ENCODE measurements around the gene ANKRD55.
A peak's percentile ranks its signal among the peaks of the same experiment; 100 is the strongest.
"Not testable (repeated sequence)": the region's sequence is repeated elsewhere in the genome, so short reads cannot be mapped to it uniquely, and the experiment has no call there.

Gene ANKRD55

DNA sequence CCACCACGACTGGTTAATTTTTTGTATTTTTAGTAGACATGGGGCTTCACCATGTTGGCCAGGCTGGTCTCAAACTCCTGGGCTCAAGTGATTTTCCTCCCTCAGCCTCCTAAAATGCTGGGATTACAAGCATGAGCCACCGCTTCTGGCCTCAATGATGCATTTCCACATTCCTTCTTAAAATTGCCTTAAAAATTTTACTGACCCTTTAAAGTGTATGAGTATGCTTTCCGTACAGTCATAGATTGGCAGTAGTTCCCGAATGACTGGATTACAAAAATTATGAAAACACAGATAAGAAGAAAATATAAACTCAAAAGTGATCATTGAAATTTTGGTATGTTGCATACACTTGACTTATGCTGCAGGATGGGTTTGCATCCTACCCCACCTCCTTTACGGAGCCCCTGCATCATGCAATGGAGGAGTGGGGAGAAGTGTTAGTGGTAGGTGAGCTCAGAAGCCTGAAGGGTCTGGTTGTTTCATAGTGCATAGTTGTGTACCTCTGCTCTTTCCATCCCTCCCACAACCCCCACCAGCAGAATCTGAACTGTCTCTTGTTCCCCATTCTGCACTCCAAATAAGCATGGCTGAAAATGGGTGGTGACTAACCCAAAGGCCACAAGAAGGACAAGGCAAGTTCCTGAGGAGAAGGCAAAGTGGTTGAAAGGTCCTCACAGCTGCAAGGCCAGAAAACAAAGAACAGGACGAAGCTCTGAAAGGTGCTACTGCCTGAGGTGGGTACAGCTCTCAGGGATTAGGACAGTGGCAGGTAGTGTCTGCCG is 26.8 kb downstream of the ANKRD55 start:
- no peak for DNase-seq

DNA sequence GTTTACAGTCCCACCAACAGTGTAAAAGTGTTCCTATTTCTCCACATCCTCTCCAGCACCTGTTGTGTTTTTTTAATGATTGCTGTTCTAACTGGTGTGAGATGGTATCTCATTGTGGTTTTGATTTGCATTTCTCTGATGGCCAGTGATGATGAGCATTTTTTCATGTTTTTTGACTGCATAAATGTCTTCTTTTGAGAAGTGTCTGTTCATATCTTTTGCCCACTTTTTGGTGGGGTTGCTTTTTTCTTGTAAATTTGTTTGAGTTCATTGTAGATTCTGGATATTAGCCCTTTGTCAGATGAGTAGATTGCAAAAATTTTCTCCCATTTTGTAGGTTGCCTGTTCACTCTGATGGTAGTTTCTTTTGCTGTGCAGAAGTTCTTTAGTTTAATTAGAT is 29.2 kb downstream of the ANKRD55 start:
- not testable (repeated sequence) for DNase-seq

DNA sequence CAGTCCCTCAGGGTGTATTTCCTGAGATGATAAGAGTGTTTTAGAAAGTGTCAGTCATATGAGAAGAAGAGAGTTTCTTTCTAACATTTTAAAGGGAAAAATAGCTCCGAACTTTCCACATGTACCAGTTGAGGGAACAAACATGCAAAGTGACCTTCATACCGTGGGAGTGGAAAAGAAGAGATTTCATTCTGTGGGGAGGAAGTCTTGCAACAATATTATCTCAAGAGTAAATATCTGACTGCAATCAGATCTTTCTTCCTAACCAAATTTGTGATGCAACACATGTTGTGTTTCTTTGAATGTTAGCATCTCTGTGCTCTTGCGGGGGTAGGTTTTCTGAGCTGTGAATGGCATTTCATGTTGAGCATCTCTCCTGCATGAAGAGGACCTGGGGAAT is 30.6 kb downstream of the ANKRD55 start:
- DNase-seq = no peak

DNA sequence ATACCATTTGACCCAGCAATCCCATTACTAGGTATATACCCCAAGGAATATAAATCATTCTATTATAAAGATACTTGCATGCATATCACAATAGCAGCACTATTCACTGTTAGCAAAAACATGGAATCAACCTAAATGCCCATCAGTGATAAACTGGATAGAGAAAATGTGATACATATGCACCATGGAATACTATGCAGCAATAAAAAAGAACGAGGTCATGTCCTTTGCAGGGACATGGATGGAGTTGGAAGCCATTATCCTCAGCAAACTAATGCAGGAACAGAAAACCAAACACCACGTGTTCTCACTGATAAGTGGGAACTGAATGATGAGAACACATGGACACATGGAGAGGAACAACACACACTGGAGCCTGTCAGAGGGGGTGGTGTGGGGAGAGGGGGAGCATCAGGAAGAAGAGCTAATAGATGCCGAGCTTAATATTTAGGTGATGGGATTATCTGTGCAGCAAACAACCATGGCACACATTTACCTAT is 31.3 kb downstream of the ANKRD55 start:
- DNase-seq = not testable (repeated sequence)

- peak; percentile 56 for DNase-seq
These were observed 32.0 kb downstream of the ANKRD55 start for GRCh38 chr5:56200971-56201666.

DNA sequence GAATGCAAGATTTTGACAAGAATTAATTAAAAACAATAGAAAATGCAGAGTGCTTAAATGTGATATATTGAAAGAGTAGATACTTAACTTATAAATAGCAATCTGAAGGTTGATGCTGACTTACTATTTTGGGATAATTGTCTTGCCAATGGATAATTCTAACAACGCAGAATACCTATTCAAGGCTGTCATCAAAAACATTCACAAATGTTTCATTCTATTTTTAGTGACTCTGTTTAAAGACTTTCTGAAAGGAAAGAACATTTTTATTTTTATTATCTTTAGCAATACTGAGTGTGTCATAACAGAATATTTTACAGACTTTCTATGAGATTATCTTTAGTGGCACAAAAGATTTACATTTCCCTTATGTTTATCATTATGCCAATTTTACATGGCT is 38.1 kb downstream of the ANKRD55 start:
- no peak for DNase-seq

DNA sequence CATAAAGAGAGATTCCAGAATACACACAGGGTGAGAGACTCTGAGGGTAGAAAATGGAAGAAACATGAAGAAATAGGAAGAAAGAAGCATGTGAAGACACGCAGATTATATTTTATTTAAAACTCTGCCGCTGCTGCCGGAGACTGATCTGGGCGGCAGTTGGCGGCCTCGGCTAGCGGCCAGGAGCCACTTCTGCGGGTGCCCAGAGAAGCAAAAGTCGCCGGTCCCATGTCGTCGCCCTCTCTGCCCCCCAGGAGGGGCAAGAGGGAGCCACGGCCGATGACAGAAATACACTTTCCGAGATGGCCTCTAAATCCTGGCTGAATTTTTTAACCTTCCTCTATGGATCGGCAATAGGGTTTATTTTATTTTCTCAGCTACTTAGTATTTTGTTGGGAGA is 40.9 kb downstream of the ANKRD55 start:
- no peak for DNase-seq

DNA sequence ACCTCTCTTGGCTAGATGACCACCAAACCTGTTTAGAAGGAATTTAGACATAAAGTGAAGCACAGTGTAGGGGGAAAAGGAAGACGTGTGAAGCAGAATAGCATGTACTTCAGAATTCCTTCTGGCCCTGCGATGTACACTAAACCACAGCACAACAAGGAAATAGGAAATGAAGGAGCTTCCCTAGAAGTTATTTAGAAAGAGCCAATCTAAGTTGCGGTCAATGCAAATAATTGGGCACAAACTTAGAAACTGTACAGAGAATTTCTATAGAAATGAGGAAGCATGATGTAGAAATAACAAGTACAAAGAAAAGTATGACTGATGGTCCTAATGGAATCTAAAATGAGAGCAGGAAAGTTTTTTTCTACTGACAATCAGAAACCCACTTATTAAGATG is 41.5 kb downstream of the ANKRD55 start:
- no peak for DNase-seq

DNA sequence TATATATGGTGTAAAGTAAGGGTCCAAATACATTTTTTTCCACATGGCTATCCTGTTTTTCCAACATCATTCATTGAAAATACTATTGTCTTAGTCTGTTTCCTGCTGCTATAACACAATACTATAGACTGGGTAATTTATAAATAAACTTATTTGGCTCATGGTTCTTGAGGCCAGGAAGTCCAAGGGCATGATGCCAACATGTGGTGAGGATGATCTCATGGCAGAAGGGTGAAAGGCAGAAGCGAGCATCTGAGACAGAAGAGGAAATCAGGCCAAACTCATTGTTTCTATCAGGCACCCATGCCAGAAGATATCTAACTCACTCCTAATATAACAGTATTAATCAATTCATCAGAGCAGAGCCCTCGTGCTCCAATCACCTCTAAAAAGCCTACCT is 42.6 kb downstream of the ANKRD55 start:
- peak; percentile 34 for DNase-seq

DNA sequence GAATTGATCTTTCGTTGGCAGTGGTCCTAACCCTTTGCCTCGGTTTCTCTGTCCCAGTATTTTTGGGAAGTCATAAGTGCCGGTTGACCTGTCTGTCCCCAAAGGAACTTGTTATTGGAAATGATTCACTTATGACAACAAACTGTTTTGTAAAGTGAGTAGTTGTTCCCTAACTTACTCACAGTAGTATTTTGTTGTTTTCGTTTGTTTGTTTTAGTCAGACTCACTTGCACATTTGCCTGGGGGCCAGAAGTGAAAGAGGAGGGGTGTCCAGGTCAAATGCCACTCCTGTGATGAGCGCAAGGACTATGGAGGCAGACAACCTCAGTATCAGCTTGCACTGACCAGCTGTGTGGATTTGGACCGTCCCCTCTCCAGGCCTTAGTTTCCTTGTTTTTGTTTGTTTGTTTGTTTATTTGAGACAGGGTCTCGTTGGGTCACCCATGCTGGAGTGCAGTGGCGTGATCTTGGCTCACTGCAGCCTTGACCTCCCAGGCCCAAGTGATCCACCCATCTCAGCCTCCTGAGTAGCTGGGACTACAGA is 47.3 kb downstream of the ANKRD55 start:
- DNase-seq = no peak

DNA sequence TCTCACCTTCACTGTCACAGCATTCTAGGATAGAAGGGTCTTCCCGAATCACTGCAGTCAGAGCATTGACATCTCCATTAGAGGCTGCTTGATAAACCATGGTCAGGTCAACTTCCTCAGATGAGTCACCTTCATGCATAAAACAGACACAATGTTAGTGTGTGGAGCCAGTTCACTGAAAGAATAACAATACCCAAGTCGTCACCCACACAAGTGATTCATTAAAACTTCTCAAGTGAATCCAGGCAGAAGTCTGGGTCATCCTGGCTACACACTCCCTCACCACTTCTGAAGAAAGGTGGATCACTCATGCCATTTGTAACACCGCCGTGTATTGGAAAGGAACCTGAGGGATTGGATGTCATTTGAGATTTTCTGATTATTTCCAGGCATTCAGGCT is 49.6 kb downstream of the ANKRD55 start:
- no peak for DNase-seq

GRCh38 chr5:56179442-56179841 is 53.7 kb downstream of the ANKRD55 start:
- no peak for DNase-seq

GRCh38 chr5:56178823-56179222 is 54.3 kb downstream of the ANKRD55 start:
- DNase-seq = no peak

GRCh38 chr5:56176871-56177533 is 56.1 kb downstream of the ANKRD55 start:
- DNase-seq = no peak

DNA sequence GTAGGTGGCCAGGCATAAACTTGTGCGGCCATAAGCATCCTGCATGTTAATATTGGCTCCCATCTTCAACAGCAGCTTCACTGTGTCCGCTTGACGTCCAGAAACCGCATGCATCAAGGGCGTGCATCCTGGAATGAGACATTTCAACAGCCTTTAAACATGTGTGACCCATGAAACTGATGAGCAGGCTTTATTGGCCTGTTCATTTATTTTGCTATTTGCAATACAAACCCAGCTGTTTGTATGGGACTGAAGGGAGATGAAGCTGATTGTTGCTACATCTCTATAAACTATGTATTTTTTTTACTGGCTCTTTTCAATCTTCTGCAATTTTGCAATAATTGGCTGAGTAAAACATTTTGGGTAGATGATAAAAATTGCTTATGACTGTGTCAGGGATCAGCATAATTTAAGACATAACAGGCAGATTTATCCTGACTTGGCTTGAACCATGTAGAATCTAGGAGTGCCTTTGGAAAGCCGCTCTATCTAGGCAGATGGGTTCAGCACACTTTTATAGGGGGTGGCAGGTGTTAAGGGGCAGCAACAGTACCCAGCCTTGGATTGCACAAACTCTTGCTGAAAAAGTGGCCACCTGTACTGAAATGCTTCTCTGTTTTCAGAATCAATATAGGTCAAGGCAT is 56.9 kb downstream of the ANKRD55 start:
- no peak for DNase-seq

GRCh38 chr5:56175488-56175887 is 57.6 kb downstream of the ANKRD55 start:
- DNase-seq = no peak

- no peak for DNase-seq
These were observed 58.1 kb downstream of the ANKRD55 start for GRCh38 chr5:56175021-56175420.

DNA sequence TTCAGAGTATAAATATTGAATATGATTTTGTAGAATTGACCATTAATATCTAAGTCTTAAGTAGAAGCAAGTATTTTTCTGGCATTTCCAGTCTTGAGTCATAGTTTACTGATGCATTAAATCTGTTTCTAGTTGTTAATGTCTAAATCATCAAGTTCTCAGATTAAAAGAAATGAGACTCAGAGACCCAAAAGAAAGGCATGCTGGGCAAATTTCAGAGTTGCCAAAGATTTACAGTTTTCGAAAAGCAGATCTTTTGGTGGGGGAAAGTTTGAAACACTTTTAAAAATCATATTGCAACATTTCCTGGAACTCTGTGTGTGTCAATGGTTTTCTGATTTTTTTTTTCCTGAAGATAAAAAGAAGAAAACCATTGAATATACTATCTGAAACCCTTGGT is 60.9 kb downstream of the ANKRD55 start:
- no peak for DNase-seq

DNA sequence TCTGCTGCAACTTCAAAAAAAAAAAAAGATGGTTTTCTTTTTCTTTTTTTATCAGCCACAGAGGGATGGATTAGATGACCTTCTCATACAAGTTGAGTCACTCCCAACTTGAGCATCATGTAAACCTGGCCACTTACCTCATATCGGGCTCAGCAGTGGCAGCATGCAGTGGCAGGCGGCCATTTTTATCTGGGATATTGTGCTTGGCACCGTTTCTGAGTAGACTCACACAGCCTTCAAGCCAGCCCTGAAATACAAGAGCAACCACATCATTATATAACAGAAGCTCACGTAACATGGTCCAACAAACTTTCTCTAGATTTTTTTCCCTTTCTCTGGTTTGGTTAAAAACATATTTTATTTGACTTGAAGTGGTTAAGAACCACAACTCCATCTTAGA is 62.6 kb downstream of the ANKRD55 start:
- DNase-seq = no peak

- no peak for DNase-seq
These were observed 63.2 kb downstream of the ANKRD55 start for GRCh38 chr5:56169949-56170348.

DNA sequence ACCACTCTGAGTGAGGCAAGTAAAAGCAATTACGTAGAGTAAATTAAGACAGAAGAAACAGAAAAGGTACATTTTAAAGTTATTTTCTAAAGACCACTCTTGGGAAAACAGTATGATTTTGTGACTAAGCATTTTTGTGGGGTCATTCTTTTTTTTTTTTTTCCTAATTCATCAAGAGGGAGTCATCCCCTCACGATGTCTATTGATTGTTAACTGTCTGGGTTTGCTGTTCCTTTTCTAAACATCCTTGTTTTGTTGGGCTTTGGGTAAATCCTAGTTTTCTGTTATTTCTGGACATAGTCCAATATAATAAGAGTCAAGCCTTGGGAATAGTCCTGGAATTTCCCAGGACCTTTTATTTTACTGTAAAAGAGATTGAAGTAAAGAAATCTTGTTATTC is 63.8 kb downstream of the ANKRD55 start:
- DNase-seq = no peak

GRCh38 chr5:56168066-56168478 is 65.1 kb downstream of the ANKRD55 start:
- DNase-seq = no peak

GRCh38 chr5:56167519-56167918 is 65.6 kb downstream of the ANKRD55 start:
- DNase-seq = no peak
